ENCODE results near the gene PTCH2. TPM values are rescaled to one million over a fixed set of nuclear protein-coding genes. Genes with fewer than 3 reads are reported as not detected.

The PTCH2 gene
- total RNA-seq, 1 experiment from 2014 or later = 1.1 TPM

DNA sequence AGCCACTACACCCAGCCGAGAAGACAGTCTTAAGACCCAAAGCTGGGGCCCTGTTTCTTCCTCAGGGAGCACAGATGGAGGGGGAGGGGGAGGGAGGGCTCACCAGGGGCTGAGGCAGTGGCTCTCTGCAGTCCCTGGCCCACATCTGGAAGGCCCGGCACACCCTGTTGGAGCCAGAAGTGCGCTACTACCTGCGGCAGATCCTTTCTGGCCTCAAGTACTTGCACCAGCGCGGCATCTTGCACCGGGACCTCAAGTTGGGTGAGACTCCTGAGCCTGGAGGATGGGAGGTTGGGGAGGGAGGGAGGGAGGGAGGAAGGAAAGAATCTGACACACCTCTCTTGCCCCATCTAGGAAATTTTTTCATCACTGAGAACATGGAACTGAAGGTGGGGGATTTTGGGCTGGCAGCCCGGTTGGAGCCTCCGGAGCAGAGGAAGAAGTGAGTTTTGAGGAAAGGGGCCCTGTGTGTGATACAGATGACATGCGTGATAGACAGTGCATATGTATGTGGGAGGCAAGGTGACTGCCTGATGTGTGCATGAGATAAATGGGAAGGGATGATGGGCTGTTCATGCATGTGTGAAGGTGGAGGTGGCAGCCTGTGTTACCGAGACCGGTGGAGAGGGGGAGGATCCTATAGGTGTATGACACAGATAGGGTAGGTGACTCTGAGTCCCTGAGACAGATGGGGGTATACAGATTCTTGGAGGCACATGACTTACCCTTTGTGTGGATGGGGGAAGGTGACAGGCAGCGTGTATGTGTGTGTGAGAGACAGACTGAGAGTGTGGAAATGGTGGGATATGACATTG, 41.4 kb downstream of the PTCH2 start:
- H3K27ac Mint-ChIP-seq = peak overlapping the region; percentile 5; the same call in 1 of the 2 replicates

DNA sequence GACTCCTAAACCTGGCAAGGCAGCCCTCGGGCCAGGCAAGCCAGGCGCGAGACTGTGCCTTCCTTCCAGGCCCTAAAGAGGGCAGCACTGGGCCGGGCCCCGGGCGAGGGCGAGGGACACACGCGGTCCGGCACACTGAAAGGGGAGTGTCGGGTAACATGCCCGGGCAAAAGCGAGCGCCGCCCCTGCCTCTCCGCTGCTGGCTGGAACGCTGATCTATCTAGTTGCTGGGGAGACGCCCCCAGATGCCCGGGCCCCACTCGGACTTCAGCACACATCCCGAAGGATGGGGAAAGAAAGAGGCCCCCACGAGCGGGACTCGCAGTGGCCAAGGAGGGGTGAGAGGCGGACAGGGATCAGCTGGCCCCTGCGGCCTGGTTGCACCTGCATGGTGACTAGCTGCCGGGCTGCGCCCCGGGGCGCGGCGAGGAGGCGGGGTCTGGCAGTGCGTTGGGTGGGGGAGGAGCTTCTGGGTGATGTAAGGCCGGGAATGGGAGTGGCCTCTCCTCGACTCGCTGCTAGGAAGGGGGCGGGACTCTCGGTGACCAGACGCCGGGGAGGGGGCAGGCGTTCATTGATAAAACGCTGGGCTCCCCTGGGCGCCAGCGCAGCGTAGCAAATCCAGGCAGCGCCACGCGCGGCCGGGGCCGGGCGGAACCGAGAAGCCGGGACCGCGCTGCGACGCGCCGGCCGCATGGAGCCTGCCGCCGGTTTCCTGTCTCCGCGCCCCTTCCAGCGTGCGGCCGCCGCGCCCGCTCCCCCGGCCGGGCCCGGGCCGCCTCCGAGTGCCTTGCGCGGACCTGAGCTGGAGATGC, 43.1 kb downstream of the PTCH2 start, which contains the start of gene PLK3:
Gene PLK3, plus strand, starts transcription at position 608 of the 815 bp plus-strand sequence. Its CDS starts 87 bp downstream, at position 695.
- Mint-ChIP-seq H3K27ac (peak within 1 kb of the TSS; percentile 99), H3K27me3 (ENCODE audit: low read depth) (peaks cover 3% of the 10 kb centered on the region; the same call in 1 of the 2 replicates), H3K9me3 (no peaks in the 10 kb centered on the region), H3K4me3 (peak within 1 kb of the TSS; percentile 87), H3K36me3 (peaks cover 14% of the 10 kb centered on the region), H3K4me1 (peaks cover 18% of the 10 kb centered on the region)
- peak; percentile 90 for ATAC-seq
- CTCF ChIA-PET = interaction anchor here (0.5 to 3.3 kb wide), 23 partner anchors 9 to 696 kb away, joined by 3 to 44 read pairs (median 4); partner anchors contain the start of genes BTBD19, HECTD3, PTCH2 and UROD
- DNase-seq (ENCODE audit: low spot score) = peak; percentile 98
- POLR2A ChIA-PET = interaction anchor here (0.5 to 4.3 kb wide), 19 partner anchors 9 to 722 kb away, joined by 3 to 43 read pairs (median 5); partner anchors contain the start of genes BTBD19, HECTD3, PRDX1 and RNU5D-1
- TF ChIP-seq SMAD4 (CRISPR knock-in tag; IDR thresholded peaks at IDR 0.05) = 0 out of 2 replicates have a peak, but pooled peaks have one; percentile 37
- no peak for TF ChIP-seq SOX15 (CRISPR knock-in tag; IDR thresholded peaks at IDR 0.05)
- no peak for TF ChIP-seq MXD4 (CRISPR knock-in tag; IDR thresholded peaks at IDR 0.05; ENCODE audit: borderline replicate concordance)
- TF ChIP-seq ZNF317 (CRISPR knock-in tag; IDR thresholded peaks at IDR 0.05; ENCODE audit: borderline replicate concordance, low read depth) = no peak
- TF ChIP-seq ZNF263 (CRISPR knock-in tag; IDR thresholded peaks at IDR 0.05; ENCODE audit: low read depth) = no peak
- TF ChIP-seq TEAD1 (CRISPR knock-in tag; IDR thresholded peaks at IDR 0.05) = peak; percentile 69
- TF ChIP-seq, protein P1, sequence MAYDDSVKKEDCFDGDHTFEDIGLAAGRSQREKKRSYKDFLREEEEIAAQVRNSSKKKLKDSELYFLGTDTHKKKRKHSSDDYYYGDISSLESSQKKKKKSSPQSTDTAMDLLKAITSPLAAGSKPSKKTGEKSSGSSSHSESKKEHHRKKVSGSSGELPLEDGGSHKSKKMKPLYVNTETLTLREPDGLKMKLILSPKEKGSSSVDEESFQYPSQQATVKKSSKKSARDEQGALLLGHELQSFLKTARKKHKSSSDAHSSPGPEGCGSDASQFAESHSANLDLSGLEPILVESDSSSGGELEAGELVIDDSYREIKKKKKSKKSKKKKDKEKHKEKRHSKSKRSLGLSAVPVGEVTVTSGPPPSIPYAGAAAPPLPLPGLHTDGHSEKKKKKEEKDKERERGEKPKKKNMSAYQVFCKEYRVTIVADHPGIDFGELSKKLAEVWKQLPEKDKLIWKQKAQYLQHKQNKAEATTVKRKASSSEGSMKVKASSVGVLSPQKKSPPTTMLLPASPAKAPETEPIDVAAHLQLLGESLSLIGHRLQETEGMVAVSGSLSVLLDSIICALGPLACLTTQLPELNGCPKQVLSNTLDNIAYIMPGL (CRISPR knock-in tag; IDR thresholded peaks at IDR 0.05) = peak; percentile 64; the same call in 1 of the 2 replicates
- TF ChIP-seq MYBL2 (CRISPR knock-in tag; IDR thresholded peaks at IDR 0.05) = peak; percentile 84; the same call in 1 of the 2 replicates
- TF ChIP-seq CREB1 (CRISPR knock-in tag; IDR thresholded peaks at IDR 0.05) = no peak
- TF ChIP-seq ESRRA (CRISPR knock-in tag; IDR thresholded peaks at IDR 0.05; ENCODE audit: borderline replicate concordance) = no peak
- TF ChIP-seq NR2C2 (CRISPR knock-in tag; IDR thresholded peaks at IDR 0.05) = no peak

More for the DNA sequence above, 41.4 kb downstream of the PTCH2 start:
- POLR2A ChIA-PET = interaction anchor here (2.0 to 4.3 kb wide), 2 partner anchors 7 to 12 kb away, joined by 24 to 43 read pairs; partner anchors contain the start of gene BTBD19
- H3K27me3 Mint-ChIP-seq (ENCODE audit: low read depth) = peaks cover 3% of the 10 kb centered on the region; the same call in 1 of the 2 replicates
- ATAC-seq = no peak
- TF ChIP-seq, protein P2, sequence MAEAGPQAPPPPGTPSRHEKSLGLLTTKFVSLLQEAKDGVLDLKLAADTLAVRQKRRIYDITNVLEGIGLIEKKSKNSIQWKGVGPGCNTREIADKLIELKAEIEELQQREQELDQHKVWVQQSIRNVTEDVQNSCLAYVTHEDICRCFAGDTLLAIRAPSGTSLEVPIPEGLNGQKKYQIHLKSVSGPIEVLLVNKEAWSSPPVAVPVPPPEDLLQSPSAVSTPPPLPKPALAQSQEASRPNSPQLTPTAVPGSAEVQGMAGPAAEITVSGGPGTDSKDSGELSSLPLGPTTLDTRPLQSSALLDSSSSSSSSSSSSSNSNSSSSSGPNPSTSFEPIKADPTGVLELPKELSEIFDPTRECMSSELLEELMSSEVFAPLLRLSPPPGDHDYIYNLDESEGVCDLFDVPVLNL (CRISPR knock-in tag; IDR thresholded peaks at IDR 0.05; ENCODE audit: borderline replicate concordance, low read depth) = no peak
- TF ChIP-seq GTF2I (CRISPR knock-in tag; conservative IDR thresholded peaks at IDR 0.05) (no peak), ESRRA (CRISPR knock-in tag; IDR thresholded peaks at IDR 0.05; ENCODE audit: borderline replicate concordance) (no peak), ELF4 (CRISPR knock-in tag; IDR thresholded peaks at IDR 0.05; ENCODE audit: low read depth) (no peak), ATF1 (CRISPR knock-in tag; IDR thresholded peaks at IDR 0.05) (no peak), SMAD3 (CRISPR knock-in tag; IDR thresholded peaks at IDR 0.05; ENCODE audit: borderline replicate concordance) (no peak), ZNF138 (CRISPR knock-in tag; conservative IDR thresholded peaks at IDR 0.05) (no peak), IRF2 (CRISPR knock-in tag; IDR thresholded peaks at IDR 0.05; ENCODE audit: borderline replicate concordance, low read depth) (no peak)
- TF ChIP-seq, protein P3, sequence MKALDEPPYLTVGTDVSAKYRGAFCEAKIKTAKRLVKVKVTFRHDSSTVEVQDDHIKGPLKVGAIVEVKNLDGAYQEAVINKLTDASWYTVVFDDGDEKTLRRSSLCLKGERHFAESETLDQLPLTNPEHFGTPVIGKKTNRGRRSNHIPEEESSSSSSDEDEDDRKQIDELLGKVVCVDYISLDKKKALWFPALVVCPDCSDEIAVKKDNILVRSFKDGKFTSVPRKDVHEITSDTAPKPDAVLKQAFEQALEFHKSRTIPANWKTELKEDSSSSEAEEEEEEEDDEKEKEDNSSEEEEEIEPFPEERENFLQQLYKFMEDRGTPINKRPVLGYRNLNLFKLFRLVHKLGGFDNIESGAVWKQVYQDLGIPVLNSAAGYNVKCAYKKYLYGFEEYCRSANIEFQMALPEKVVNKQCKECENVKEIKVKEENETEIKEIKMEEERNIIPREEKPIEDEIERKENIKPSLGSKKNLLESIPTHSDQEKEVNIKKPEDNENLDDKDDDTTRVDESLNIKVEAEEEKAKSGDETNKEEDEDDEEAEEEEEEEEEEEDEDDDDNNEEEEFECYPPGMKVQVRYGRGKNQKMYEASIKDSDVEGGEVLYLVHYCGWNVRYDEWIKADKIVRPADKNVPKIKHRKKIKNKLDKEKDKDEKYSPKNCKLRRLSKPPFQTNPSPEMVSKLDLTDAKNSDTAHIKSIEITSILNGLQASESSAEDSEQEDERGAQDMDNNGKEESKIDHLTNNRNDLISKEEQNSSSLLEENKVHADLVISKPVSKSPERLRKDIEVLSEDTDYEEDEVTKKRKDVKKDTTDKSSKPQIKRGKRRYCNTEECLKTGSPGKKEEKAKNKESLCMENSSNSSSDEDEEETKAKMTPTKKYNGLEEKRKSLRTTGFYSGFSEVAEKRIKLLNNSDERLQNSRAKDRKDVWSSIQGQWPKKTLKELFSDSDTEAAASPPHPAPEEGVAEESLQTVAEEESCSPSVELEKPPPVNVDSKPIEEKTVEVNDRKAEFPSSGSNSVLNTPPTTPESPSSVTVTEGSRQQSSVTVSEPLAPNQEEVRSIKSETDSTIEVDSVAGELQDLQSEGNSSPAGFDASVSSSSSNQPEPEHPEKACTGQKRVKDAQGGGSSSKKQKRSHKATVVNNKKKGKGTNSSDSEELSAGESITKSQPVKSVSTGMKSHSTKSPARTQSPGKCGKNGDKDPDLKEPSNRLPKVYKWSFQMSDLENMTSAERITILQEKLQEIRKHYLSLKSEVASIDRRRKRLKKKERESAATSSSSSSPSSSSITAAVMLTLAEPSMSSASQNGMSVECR (CRISPR knock-in tag; IDR thresholded peaks at IDR 0.05; ENCODE audit: borderline replicate concordance) = no peak
- TF ChIP-seq, protein P4, sequence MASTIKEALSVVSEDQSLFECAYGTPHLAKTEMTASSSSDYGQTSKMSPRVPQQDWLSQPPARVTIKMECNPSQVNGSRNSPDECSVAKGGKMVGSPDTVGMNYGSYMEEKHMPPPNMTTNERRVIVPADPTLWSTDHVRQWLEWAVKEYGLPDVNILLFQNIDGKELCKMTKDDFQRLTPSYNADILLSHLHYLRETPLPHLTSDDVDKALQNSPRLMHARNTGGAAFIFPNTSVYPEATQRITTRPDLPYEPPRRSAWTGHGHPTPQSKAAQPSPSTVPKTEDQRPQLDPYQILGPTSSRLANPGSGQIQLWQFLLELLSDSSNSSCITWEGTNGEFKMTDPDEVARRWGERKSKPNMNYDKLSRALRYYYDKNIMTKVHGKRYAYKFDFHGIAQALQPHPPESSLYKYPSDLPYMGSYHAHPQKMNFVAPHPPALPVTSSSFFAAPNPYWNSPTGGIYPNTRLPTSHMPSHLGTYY (CRISPR knock-in tag; IDR thresholded peaks at IDR 0.05) = no peak
- TF ChIP-seq, protein P5, sequence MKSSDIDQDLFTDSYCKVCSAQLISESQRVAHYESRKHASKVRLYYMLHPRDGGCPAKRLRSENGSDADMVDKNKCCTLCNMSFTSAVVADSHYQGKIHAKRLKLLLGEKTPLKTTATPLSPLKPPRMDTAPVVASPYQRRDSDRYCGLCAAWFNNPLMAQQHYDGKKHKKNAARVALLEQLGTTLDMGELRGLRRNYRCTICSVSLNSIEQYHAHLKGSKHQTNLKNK (CRISPR knock-in tag; IDR thresholded peaks at IDR 0.05) = no peak
- TF ChIP-seq, protein P6, sequence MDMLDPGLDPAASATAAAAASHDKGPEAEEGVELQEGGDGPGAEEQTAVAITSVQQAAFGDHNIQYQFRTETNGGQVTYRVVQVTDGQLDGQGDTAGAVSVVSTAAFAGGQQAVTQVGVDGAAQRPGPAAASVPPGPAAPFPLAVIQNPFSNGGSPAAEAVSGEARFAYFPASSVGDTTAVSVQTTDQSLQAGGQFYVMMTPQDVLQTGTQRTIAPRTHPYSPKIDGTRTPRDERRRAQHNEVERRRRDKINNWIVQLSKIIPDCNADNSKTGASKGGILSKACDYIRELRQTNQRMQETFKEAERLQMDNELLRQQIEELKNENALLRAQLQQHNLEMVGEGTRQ (CRISPR knock-in tag; IDR thresholded peaks at IDR 0.05) = no peak
- CTCF ChIA-PET = interaction anchor here (0.5 to 3.3 kb wide), 8 partner anchors 11 to 209 kb away, joined by 3 to 35 read pairs (median 10); partner anchors contain the start of gene HECTD3
- H3K4me1 Mint-ChIP-seq = peaks cover 18% of the 10 kb centered on the region
- DNase-seq (ENCODE audit: low spot score) = no peak
- no peaks in the 10 kb centered on the region for H3K9me3 Mint-ChIP-seq
- H3K36me3 Mint-ChIP-seq = peaks cover 18% of the 10 kb centered on the region
- H3K4me3 Mint-ChIP-seq = peak overlapping the region; percentile 79

Measured in WTC11 (cell line).